HG03469 (cell line): ENCODE data around the gene UBN2.
"Not testable (repeated sequence)": the region's sequence is repeated elsewhere in the genome, so short reads cannot be mapped to it uniquely, and the experiment has no call there.

Experiments used
- ATAC-seq: cut with Tn5 transposase; IDR thresholded peaks from one replicate; pipeline ENCODE4 v1.9.1; 2021; ENCODE audit warnings: mild to moderate bottlenecking, moderate library complexity, moderate number of reproducible peaks; ENCODE audit not compliant: unreplicated experiment

Gene UBN2

GRCh38 chr7:139294241-139294640 lies 63.2 kb downstream of the UBN2 start:
- ATAC-seq, result no peak

GRCh38 chr7:139294951-139295575 lies 64.0 kb downstream of the UBN2 start:
- no peak for ATAC-seq

GRCh38 chr7:139297795-139298194 lies 66.8 kb downstream of the UBN2 start:
- no peak for ATAC-seq

- ATAC-seq, result no peak
Observed at GRCh38 chr7:139299296-139299695, 68.3 kb downstream of the UBN2 start.

GRCh38 chr7:139300390-139300789 lies 69.4 kb downstream of the UBN2 start:
- ATAC-seq, result no peak

GRCh38 chr7:139304517-139304916 lies 73.5 kb downstream of the UBN2 start:
- no peak for ATAC-seq

- no peak for ATAC-seq
Observed at GRCh38 chr7:139317939-139318505, 87.0 kb downstream of the UBN2 start.

- no peak for ATAC-seq
Observed at GRCh38 chr7:139321071-139321745, 90.2 kb downstream of the UBN2 start.

- not testable (repeated sequence) for ATAC-seq
Observed at GRCh38 chr7:139324709-139325108, 93.7 kb downstream of the UBN2 start.

GRCh38 chr7:139328375-139328774 lies 97.3 kb downstream of the UBN2 start:
- ATAC-seq, result no peak

GRCh38 chr7:139329119-139329518 lies 98.1 kb downstream of the UBN2 start:
- ATAC-seq, result no peak

- no peak for ATAC-seq
Observed at GRCh38 chr7:139330333-139331030, 99.4 kb downstream of the UBN2 start.

GRCh38 chr7:139332697-139333359 lies 101.8 kb downstream of the UBN2 start:
- no peak for ATAC-seq

- ATAC-seq, result not testable (repeated sequence)
Observed at GRCh38 chr7:139333443-139333842, 102.4 kb downstream of the UBN2 start.

GRCh38 chr7:139334399-139335150 lies 103.5 kb downstream of the UBN2 start:
- no peak for ATAC-seq

GRCh38 chr7:139339025-139339424 lies 108.0 kb downstream of the UBN2 start:
- no peak for ATAC-seq

- no peak for ATAC-seq
Observed at GRCh38 chr7:139339698-139340036, 108.6 kb downstream of the UBN2 start.

- ATAC-seq, result peak; percentile 78
Observed at GRCh38 chr7:139340037-139340807, 109.2 kb downstream of the UBN2 start.

- ATAC-seq, result no peak
Observed at GRCh38 chr7:139340808-139341057, 109.7 kb downstream of the UBN2 start.
